MM.1S (cell line): ENCODE results near the gene B3GNT5.

ENCODE experiments used
- DNase-seq: peaks from one replicate; pipeline ENCODE4 v3.0.0-alpha.2; 2015
- H2AFZ ChIP-seq: fragments of 300-600 bp; sonication (generic); 2 replicates; pipeline ENCODE4 v1.6.0; 2016; ENCODE audit warnings: antibody characterized with exemption, low read length
- H3F3A ChIP-seq: fragments of 300-600 bp; sonication (generic); 2 replicates; pipeline ENCODE4 v1.6.1; 2016; ENCODE audit warnings: mild to moderate bottlenecking, antibody characterized with exemption, low read length, moderate library complexity, mixed read lengths; ENCODE audit not compliant: insufficient read depth
- H3K27ac ChIP-seq: fragments of 300-600 bp; sonication (generic); 2 replicates; pipeline ENCODE4 v1.5.1; 2016; ENCODE audit warnings: mild to moderate bottlenecking, low read length
- H3K27me3 ChIP-seq: fragments of 300-600 bp; sonication (generic); replicated peaks from 2 replicates; pipeline ENCODE4 v1.6.0; 2016; ENCODE audit warnings: low read length; ENCODE audit not compliant: insufficient read depth
- H3K36me3 ChIP-seq: fragments of 300-600 bp; sonication (generic); replicated peaks from 2 replicates; pipeline ENCODE4 v1.6.1; 2016; ENCODE audit warnings: mild to moderate bottlenecking, low read length, mixed read lengths; ENCODE audit not compliant: insufficient read depth
- H3K4me1 ChIP-seq: fragments of 300-600 bp; sonication (generic); 2 replicates; pipeline ENCODE4 v1.6.1; 2016; ENCODE audit warnings: low read length, mixed read lengths
- H3K4me2 ChIP-seq: fragments of 300-600 bp; sonication (generic); 2 replicates; pipeline ENCODE4 v1.6.0; 2016; ENCODE audit warnings: low read depth, low read length
- H3K4me3 ChIP-seq: fragments of 300-600 bp; sonication (generic); 2 replicates; pipeline ENCODE4 v1.5.1; 2016; ENCODE audit warnings: low read length, mixed read lengths
- H3K79me2 ChIP-seq: fragments of 300-600 bp; sonication (generic); 2 replicates; pipeline ENCODE4 v1.6.1; 2016; ENCODE audit warnings: mixed run types, low read length, mixed read lengths
- H3K9ac ChIP-seq: fragments of 300-600 bp; sonication (generic); 2 replicates; pipeline ENCODE4 v1.6.1; 2016; ENCODE audit warnings: low read length, mixed read lengths
- H3K9me2 ChIP-seq: fragments of 300-600 bp; sonication (generic); replicated peaks from 2 replicates; pipeline ENCODE4 v1.6.1; 2016; ENCODE audit warnings: mild to moderate bottlenecking, low read length, mixed read lengths; ENCODE audit not compliant: insufficient read depth
- H3K9me3 ChIP-seq: fragments of 300-600 bp; sonication (generic); replicated peaks from 2 replicates; pipeline ENCODE4 v1.6.1; 2016; ENCODE audit warnings: mild to moderate bottlenecking, low read length, mixed read lengths; ENCODE audit not compliant: insufficient read depth
- H4K20me1 ChIP-seq: fragments of 300-600 bp; sonication (generic); 2 replicates; pipeline ENCODE4 v1.6.1; 2016; ENCODE audit warnings: mild to moderate bottlenecking, low read length, moderate library complexity, mixed read lengths; ENCODE audit not compliant: insufficient read depth
- EZH2 ChIP-seq: fragments of 300-600 bp; sonication (generic); optimal IDR thresholded peaks from 2 replicates; pipeline ENCODE3; 2017; ENCODE audit warnings: low read depth, mild to moderate bottlenecking, antibody characterized with exemption, low read length, mixed read lengths
- EZH2phosphoT487 ChIP-seq: fragments of 300-600 bp; sonication (generic); IDR thresholded peaks from 2 replicates; pipeline ENCODE4 v1.6.1; 2018; ENCODE audit warnings: antibody characterized with exemption, low read length
- TF ChIP-seq, protein P1 (sequence below): fragments of 300-600 bp; sonication (generic); IDR thresholded peaks from 2 replicates; pipeline ENCODE4 v1.5.1; 2016; ENCODE audit warnings: antibody characterized with exemption, low read length, mixed read lengths

The B3GNT5 gene

DNA sequence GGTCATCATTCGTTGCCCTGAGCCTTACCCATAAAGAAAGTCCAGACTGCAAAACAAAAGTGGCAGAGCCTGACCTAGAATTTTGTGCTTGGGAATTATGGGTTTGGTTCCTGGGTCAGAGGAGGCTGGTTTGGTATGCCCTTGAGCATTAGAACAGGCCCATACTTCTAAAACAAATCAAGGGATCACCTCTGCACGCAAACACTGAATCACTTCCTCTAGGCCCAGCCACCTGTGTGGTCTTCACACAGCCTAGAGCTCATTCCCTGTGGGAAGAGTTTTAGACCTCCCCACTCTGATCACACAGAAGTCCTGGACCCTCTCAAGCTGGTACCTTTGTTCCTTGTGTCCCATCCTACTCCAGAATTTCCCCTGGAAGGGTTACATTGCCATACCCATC is 59.4 kb downstream of the B3GNT5 start:
- H3K4me3 ChIP-seq: no peak overlapping the region
- no peak for TF ChIP-seq EZH2
- TF ChIP-seq, protein P1, sequence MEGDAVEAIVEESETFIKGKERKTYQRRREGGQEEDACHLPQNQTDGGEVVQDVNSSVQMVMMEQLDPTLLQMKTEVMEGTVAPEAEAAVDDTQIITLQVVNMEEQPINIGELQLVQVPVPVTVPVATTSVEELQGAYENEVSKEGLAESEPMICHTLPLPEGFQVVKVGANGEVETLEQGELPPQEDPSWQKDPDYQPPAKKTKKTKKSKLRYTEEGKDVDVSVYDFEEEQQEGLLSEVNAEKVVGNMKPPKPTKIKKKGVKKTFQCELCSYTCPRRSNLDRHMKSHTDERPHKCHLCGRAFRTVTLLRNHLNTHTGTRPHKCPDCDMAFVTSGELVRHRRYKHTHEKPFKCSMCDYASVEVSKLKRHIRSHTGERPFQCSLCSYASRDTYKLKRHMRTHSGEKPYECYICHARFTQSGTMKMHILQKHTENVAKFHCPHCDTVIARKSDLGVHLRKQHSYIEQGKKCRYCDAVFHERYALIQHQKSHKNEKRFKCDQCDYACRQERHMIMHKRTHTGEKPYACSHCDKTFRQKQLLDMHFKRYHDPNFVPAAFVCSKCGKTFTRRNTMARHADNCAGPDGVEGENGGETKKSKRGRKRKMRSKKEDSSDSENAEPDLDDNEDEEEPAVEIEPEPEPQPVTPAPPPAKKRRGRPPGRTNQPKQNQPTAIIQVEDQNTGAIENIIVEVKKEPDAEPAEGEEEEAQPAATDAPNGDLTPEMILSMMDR: no peak
- no peak for TF ChIP-seq EZH2phosphoT487
- no peak for DNase-seq
- no peak overlapping the region for H3K27ac ChIP-seq
- H3F3A ChIP-seq: peaks cover 12% of the 10 kb centered on the region
- H2AFZ ChIP-seq: no peak overlapping the region
- H3K27me3 ChIP-seq: no peaks in the 10 kb centered on the region
- no peaks in the 10 kb centered on the region for H3K79me2 ChIP-seq
- no peak overlapping the region for H3K4me2 ChIP-seq
- no peaks in the 10 kb centered on the region for H3K9me2 ChIP-seq
- H3K36me3 ChIP-seq: no peaks in the 10 kb centered on the region
- no peak overlapping the region for H3K9ac ChIP-seq
- H3K9me3 ChIP-seq: no peaks in the 10 kb centered on the region
- H3K4me1 ChIP-seq: peaks cover 11% of the 10 kb centered on the region
- H4K20me1 ChIP-seq: no peaks in the 10 kb centered on the region

DNA sequence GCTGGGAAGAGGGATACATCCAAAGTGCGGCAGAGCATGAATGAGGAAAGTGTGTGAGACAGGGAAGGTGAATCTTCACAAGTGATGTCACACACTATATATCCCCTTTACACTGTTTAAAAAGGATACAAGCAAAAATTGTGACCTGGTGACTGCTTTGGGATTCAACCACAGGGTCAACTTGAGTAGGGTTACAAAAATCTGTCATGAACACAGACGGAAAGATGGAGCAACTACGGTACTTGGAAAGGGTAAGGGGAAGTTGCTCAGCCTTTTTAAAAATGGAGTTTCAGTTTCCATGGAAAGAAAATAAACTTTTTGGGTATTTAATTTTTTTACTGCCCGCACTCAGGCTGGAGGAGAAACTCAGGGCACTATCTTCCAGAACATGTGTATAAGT is 60.3 kb downstream of the B3GNT5 start:
- Histone ChIP-seq H3K79me2 (no peaks in the 10 kb centered on the region), H3K27ac (no peak overlapping the region), H3K9me3 (no peaks in the 10 kb centered on the region), H2AFZ (no peak overlapping the region), H4K20me1 (no peaks in the 10 kb centered on the region), H3K4me2 (no peak overlapping the region), H3F3A (peaks cover 4% of the 10 kb centered on the region), H3K9me2 (no peaks in the 10 kb centered on the region), H3K9ac (no peak overlapping the region), H3K27me3 (no peaks in the 10 kb centered on the region), H3K4me3 (no peak overlapping the region), H3K4me1 (0 out of 2 replicates have a peak, but pooled peaks cover 4% of the 10 kb centered on the region), H3K36me3 (no peaks in the 10 kb centered on the region)
- TF ChIP-seq EZH2 (no peak), EZH2phosphoT487 (no peak)
- TF ChIP-seq, protein P1: no peak
- no peak for DNase-seq

DNA sequence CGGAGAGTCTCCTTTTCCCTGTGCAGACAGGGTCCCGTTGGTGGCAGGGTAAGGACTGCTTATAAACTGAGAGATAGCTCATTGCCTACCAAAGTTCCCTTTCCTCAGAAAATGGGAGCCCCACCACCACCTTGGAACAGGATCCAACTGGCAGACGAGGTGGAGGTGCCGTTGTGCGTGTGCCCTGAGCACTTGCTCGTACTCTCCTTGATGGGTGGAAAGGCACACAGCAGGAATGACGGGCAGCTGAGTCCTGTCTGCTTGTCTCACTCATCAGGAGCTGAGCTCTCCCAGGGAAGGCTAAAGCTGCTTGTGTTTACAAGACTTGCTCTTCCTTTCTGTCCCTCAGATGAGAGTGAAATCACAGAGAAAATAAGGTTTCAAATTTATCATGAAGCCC is 60.7 kb downstream of the B3GNT5 start:
- H3K4me3 ChIP-seq: no peak overlapping the region
- H3K4me2 ChIP-seq: no peak overlapping the region
- H3K36me3 ChIP-seq: no peaks in the 10 kb centered on the region
- no peaks in the 10 kb centered on the region for H4K20me1 ChIP-seq
- DNase-seq: no peak
- no peaks in the 10 kb centered on the region for H3K79me2 ChIP-seq
- TF ChIP-seq EZH2phosphoT487: no peak
- no peak for TF ChIP-seq EZH2
- TF ChIP-seq, protein P1: no peak
- 0 out of 2 replicates have a peak, but pooled peaks cover 4% of the 10 kb centered on the region for H3K4me1 ChIP-seq
- no peak overlapping the region for H3K27ac ChIP-seq
- H3K9ac ChIP-seq: no peak overlapping the region
- H3K27me3 ChIP-seq: no peaks in the 10 kb centered on the region
- no peak overlapping the region for H2AFZ ChIP-seq
- H3K9me3 ChIP-seq: no peaks in the 10 kb centered on the region
- no peaks in the 10 kb centered on the region for H3K9me2 ChIP-seq
- peaks cover 4% of the 10 kb centered on the region for H3F3A ChIP-seq
